DOHH2 (cell line): ENCODE results near the gene DGUOK.

Source experiments
- H3F3A ChIP-seq: fragments of 200-600 bp; sonication (generic), shearing (Covaris generic); 2 replicates; pipeline ENCODE4 v1.6.0; 2016; ENCODE audit warnings: antibody characterized with exemption, mild to moderate bottlenecking; ENCODE audit not compliant: control insufficient read depth, insufficient read depth
- H3K27ac ChIP-seq: fragments of 200-600 bp; sonication (generic); 2 replicates; pipeline ENCODE4 v1.5.1; 2014; ENCODE audit warnings: low read depth, mild to moderate bottlenecking, low read length, moderate library complexity
- H3K27me3 ChIP-seq: fragments of 200-600 bp; sonication (generic); 2 replicates; pipeline ENCODE4 v1.6.1; 2014; ENCODE audit warnings: mild to moderate bottlenecking, low read length, mixed read lengths; ENCODE audit not compliant: control insufficient read depth
- H3K36me3 ChIP-seq: fragments of 200-600 bp; sonication (generic); 2 replicates; pipeline ENCODE4 v1.6.1; 2014; ENCODE audit warnings: mild to moderate bottlenecking, low read length, moderate library complexity, mixed read lengths; ENCODE audit not compliant: control insufficient read depth
- H3K4me1 ChIP-seq: fragments of 200-600 bp; sonication (generic); 2 replicates; pipeline ENCODE4 v1.6.1; 2014; ENCODE audit warnings: mild to moderate bottlenecking, low read length, mixed read lengths; ENCODE audit not compliant: control insufficient read depth
- H3K4me2 ChIP-seq: fragments of 200-600 bp; sonication (generic); 2 replicates; pipeline ENCODE4 v1.6.0; 2014; ENCODE audit warnings: mild to moderate bottlenecking, low read length, moderate library complexity
- H3K4me3 ChIP-seq: fragments of 200-600 bp; sonication (generic); 2 replicates; pipeline ENCODE4 v1.5.1; 2014; ENCODE audit warnings: mild to moderate bottlenecking, low read length, mixed read lengths
- H3K79me2 ChIP-seq: fragments of 200-600 bp; sonication (generic); 2 replicates; pipeline ENCODE4 v1.6.1; 2014; ENCODE audit warnings: mild to moderate bottlenecking, low read length, mixed read lengths; ENCODE audit not compliant: control insufficient read depth
- H3K9me2 ChIP-seq: fragments of 200-600 bp; sonication (generic); replicated peaks from 2 replicates; pipeline ENCODE4 v1.6.1; 2014; ENCODE audit warnings: mild to moderate bottlenecking, low read length, mixed read lengths; ENCODE audit not compliant: control insufficient read depth
- H3K9me3 ChIP-seq: fragments of 200-600 bp; sonication (generic); 2 replicates; pipeline ENCODE4 v1.6.1; 2014; ENCODE audit warnings: antibody characterized with exemption, low read length, mixed read lengths; ENCODE audit not compliant: control insufficient read depth, insufficient read depth
- H4K20me1 ChIP-seq: fragments of 200-600 bp; sonication (generic); 2 replicates; pipeline ENCODE4 v1.6.0; 2014; ENCODE audit warnings: low read depth, mild to moderate bottlenecking, antibody characterized with exemption, low read length, moderate library complexity; ENCODE audit not compliant: control insufficient read depth, insufficient read depth
- EZH2phosphoT487 ChIP-seq: fragments of 200-600 bp; sonication (generic); IDR thresholded peaks from 2 replicates; pipeline ENCODE4 v1.6.1; 2017; ENCODE audit warnings: borderline replicate concordance, mild to moderate bottlenecking, antibody characterized with exemption, low read length, moderate library complexity, mixed read lengths
- TF ChIP-seq, protein P1 (sequence below): fragments of 200-600 bp; sonication (generic); IDR thresholded peaks from one replicate; pipeline ENCODE4 v1.5.1; 2014; ENCODE audit warnings: antibody characterized with exemption, mild to moderate bottlenecking, low read depth, low read length; ENCODE audit not compliant: poor library complexity, severe bottlenecking

The DGUOK gene

DNA sequence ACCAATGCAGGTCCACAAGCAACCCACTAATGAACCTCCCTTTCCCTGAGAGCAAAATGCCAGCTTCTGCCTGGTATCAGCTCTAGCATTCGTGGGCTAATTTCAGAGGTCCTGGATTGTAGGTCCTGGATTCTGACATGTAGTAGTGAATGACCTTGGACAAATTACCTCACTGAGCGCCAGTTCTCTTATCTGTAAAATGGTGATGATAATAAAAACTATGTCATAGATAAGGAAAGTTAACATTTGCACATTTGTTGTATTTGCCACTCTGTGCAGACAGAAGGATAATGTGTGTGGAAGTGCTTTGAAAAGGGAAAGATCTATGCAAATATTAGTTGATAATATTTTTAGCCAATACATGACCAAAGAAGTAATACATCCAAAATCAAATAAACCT is 53.9 kb downstream of the DGUOK start:
- Histone ChIP-seq H3K79me2 (peaks cover 14% of the 10 kb centered on the region), H3K9me3 (no peaks in the 10 kb centered on the region)

DNA sequence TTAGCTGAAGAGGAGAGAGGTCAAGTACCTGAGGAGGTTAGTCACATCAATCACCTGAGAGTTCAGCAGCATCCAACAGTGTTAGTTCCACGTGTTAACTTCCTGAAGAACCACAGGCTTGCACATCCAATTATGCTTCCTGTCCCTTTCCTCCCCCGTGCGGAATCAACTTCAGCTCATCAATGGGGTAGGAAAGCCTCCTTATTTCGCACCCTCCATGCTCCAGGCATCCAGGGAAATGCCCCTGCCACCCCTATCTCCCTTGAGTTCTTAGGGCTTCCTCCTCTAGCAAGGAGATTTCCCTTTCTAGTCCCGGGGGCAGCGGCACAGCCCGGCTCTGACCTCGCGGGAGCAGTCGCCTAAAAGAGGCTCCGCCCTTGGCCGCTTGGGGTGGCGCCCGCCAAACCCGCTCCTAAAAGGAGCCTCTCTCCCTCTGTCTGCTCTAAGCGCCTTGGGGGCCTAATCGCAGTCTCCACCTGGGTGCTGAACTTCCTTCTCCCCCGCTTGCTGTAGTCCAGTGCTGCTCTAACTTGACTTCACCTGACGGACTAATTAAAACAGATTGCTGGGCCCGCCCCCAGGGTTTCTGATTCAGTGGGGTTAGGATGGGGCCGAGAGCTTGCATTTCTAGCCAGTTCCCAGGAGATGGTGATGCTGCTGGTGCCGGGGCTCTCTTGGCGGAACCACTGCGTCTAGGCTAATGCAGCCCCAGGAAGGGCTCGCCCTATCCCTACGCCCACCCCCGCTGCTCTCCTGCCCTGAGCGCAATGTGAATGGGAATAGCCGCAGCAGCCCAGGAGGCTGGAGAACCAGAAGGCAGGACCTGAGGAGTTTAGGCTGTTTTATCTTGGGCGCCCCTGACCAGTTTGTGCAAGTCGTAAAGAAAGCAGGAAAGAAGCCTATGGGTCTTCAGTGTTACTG is 54.7 kb downstream of the DGUOK start:
- Histone ChIP-seq H3K79me2 (peaks cover 22% of the 10 kb centered on the region), H3K4me3 (peak overlapping the region; percentile 71), H3K27me3 (0 out of 2 replicates have a peak, but pooled peaks cover 2% of the 10 kb centered on the region), H3K9me2 (no peaks in the 10 kb centered on the region), H3K27ac (no peak overlapping the region), H4K20me1 (no peaks in the 10 kb centered on the region), H3K36me3 (peaks cover 8% of the 10 kb centered on the region), H3K4me2 (peak overlapping the region; percentile 73), H3K9me3 (no peaks in the 10 kb centered on the region), H3K4me1 (peaks cover 58% of the 10 kb centered on the region), H3F3A (peaks cover 20% of the 10 kb centered on the region)
- TF ChIP-seq EZH2phosphoT487: no peak
- TF ChIP-seq, protein P1, sequence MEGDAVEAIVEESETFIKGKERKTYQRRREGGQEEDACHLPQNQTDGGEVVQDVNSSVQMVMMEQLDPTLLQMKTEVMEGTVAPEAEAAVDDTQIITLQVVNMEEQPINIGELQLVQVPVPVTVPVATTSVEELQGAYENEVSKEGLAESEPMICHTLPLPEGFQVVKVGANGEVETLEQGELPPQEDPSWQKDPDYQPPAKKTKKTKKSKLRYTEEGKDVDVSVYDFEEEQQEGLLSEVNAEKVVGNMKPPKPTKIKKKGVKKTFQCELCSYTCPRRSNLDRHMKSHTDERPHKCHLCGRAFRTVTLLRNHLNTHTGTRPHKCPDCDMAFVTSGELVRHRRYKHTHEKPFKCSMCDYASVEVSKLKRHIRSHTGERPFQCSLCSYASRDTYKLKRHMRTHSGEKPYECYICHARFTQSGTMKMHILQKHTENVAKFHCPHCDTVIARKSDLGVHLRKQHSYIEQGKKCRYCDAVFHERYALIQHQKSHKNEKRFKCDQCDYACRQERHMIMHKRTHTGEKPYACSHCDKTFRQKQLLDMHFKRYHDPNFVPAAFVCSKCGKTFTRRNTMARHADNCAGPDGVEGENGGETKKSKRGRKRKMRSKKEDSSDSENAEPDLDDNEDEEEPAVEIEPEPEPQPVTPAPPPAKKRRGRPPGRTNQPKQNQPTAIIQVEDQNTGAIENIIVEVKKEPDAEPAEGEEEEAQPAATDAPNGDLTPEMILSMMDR: peak; percentile 14

More for the DNA sequence above, 53.9 kb downstream of the DGUOK start:
- Histone ChIP-seq H3K4me3 (peak overlapping the region; percentile 71), H3F3A (peaks cover 20% of the 10 kb centered on the region), H3K27me3 (0 out of 2 replicates have a peak, but pooled peaks cover 2% of the 10 kb centered on the region), H3K27ac (no peak overlapping the region), H3K36me3 (peaks cover under 1% of the 10 kb centered on the region), H3K4me1 (peaks cover 50% of the 10 kb centered on the region), H3K4me2 (peak overlapping the region; percentile 73), H4K20me1 (no peaks in the 10 kb centered on the region), H3K9me2 (no peaks in the 10 kb centered on the region)
- no peak for TF ChIP-seq EZH2phosphoT487
- TF ChIP-seq, protein P1: no peak

DNA sequence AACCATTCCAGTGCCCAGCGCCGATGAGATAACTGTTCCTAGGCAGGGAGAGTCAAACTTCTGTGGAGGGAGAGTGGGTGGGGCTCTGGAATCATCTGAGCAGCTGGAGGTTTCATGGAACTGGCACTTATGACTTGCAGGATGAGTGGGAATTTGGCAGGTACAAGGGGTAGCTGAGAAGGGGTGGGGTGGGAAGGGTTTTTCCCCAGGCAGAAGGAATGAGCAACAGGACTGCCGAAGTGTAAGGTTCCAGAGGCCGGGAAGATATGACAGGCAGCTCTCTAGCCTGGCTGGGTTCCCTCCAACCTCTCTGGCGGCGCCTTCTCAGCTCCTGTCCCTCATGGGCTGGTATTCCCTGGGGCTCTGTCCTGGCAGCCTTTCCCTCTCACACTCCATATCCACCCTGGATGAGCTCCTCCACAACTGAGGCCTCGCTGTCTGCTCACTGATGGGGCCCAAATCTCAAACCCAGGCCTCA is 55.5 kb downstream of the DGUOK start:
- H3K36me3 ChIP-seq: peaks cover 17% of the 10 kb centered on the region
- H3K4me2 ChIP-seq: no peak overlapping the region
- H4K20me1 ChIP-seq: peaks cover 3% of the 10 kb centered on the region; the same call in 1 of the 2 replicates
- 0 out of 2 replicates have a peak, but pooled peaks cover 2% of the 10 kb centered on the region for H3K27me3 ChIP-seq
- peaks cover 30% of the 10 kb centered on the region for H3K79me2 ChIP-seq
- peaks cover 20% of the 10 kb centered on the region for H3F3A ChIP-seq
- H3K9me3 ChIP-seq: no peaks in the 10 kb centered on the region
- TF ChIP-seq EZH2phosphoT487: no peak
- TF ChIP-seq, protein P1: no peak
- H3K4me3 ChIP-seq: no peak overlapping the region
- peaks cover 66% of the 10 kb centered on the region for H3K4me1 ChIP-seq
- no peak overlapping the region for H3K27ac ChIP-seq
- H3K9me2 ChIP-seq: no peaks in the 10 kb centered on the region
